HG03064 (cell line): ENCODE data around the gene MSANTD2.

Source experiments
- ATAC-seq: cut with Tn5 transposase; IDR thresholded peaks from one replicate; pipeline ENCODE4 v1.9.1; 2021; ENCODE audit warnings: low read depth; ENCODE audit not compliant: unreplicated experiment

Gene MSANTD2

GRCh38 chr11:124739479-124740276 lies 60.5 kb downstream of the MSANTD2 start, which contains the start of gene NRGN:
Gene NRGN, plus strand, starts transcription at chr11:124739942. Its CDS starts 143 bp downstream, at chr11:124740085.
- peak; percentile 95 for ATAC-seq

- ATAC-seq, result no peak
Measured at GRCh38 chr11:124738713-124739478, 61.3 kb downstream of the MSANTD2 start.

- no peak for ATAC-seq
Measured at GRCh38 chr11:124737638-124738305, 62.4 kb downstream of the MSANTD2 start.

GRCh38 chr11:124736736-124737135 lies 63.5 kb downstream of the MSANTD2 start:
- ATAC-seq, result no peak

- no peak for ATAC-seq
Measured at GRCh38 chr11:124732230-124732629, 68.0 kb downstream of the MSANTD2 start.

DNA sequence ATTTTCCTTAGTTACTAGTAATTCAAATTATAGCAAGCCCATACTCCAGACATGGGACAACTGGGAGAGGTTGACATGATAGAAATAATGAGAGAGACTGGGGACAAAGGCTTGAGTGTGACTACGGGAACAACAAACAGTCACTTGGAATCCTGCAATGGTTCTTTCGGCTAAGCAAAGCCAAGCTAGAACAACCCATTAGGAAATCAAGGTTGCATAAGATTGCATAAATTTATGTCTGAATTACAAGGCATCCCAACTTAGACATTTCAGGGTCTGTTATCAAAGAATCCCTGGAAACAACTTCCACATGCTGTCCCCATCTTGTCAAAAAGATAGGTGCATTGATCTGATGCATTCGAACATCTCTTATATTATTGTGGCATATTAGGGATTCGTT lies 70.6 kb downstream of the MSANTD2 start:
- no peak for ATAC-seq

DNA sequence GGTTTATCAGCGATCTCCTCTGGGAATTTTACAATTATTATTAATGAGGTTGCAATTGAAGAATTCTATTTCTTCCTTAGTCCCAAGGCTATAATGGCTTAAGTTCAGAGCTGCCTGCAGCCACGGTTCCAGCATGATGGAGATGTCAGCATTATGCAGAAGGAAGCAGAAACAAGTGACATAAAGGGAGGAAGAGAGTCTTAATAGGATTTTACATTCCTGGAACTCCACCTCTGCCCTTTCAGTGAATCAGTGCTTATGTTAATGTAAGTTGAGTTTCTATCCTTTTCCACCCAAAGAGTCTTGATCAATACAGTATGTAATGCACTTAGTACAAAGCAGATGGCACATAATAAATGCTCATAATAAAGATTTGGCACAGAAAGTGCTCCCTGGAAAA lies 72.1 kb downstream of the MSANTD2 start:
- ATAC-seq, result no peak

- no peak for ATAC-seq
Measured at GRCh38 chr11:124727474-124727873, 72.7 kb downstream of the MSANTD2 start.

- ATAC-seq, result no peak
Measured at GRCh38 chr11:124725719-124726105, 74.5 kb downstream of the MSANTD2 start.

- peak; percentile 95 for ATAC-seq
Measured at GRCh38 chr11:124724979-124725718, 75.1 kb downstream of the MSANTD2 start.

DNA sequence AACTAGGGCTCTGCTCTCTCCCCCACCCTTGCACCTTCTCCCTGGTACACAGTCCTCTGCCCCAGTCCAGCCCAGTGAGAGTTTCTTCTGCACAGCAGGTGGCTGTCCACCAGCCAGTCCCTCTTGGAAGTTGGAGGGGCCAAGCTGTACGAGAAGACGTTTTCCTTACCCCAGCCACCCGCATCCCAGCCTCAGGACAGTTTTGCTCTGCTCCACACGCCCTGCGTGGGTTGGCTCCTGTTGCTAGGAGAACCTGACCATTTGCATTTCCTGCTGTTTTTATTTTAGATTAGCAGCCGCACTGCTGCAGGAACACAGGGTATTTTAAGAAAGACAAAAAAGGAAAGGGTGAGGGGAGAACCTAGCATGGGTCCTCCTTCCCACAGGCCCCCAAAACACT lies 78.0 kb downstream of the MSANTD2 start:
- no peak for ATAC-seq

DNA sequence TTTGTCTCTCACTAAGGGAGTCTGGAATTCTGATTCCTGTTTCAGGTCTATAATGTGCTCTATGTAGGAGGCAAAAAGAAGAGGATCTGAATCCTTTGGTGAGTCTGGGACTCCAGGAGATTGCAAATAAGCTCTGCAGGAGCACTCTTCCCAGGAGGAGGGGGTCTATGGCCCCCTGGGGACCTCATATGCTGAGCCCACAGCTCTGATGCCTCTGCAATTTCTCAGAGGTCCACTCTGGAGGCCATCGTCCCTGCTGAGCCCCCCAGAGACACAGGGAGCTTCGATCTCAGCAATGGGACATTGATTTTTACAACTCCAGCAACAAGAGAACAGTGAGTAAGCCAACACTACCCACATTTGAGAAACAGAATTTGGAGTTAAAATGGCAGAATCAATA lies 80.7 kb downstream of the MSANTD2 start:
- no peak for ATAC-seq

DNA sequence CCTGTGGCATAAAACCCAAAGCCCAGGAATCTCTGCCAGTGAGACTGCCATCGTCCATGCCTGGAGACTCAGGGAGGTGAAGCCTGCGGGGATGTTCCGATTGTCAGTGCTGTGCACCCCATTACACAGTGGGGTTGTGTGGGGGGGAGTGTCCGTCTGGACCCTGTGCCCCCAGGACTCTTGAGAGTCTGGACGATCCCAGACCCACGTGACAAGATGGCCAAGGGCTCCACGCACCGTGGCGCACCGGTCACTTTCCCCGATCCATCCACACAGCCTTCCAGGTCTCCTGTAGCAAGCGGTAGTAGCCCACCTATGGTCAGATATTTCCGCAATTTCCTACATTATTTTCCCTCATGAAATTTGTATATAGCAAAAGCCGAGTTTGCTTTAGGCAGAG lies 81.4 kb downstream of the MSANTD2 start:
- no peak for ATAC-seq

DNA sequence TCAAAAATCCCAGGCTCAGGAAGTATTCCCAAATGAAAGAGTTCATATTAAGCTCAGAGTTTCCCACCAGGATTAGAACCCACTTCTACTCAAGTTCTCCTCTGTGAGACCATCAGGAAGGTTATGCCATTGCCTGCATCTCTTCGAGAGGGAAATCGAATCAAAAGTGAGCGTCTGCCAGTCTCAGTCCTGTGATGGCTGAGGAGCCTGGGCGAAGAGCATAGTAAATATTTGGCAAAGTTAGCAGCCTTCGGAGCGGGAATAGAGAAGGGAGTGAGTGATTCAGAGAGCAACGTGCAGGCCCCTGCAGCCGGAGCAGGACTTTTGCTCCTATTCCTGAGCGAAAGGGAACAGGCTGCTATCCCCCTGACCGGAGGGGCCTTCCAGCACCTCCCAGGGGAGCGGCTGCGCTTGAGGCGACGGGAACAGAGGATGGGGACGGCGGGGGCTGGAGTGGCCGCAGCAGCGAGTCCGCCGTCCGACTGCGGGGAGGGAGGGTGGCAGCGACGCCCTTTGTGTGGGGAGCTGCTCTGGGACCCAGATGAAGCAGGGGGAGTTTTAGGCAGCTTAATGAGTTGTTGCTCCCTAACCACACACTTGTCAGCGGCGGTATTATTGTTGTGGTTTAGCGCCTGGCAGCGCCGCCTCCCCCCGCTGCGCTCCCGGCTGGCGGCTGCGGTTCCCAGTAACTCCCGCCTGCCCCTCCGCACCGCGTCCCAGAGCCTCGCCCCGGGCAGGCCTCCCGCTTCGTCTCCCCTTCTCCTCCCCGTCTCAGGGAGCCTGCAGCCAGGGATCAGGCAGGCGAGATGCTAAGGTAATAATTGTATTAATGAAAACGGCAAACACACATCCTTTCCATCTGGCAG lies 82.2 kb downstream of the MSANTD2 start:
- no peak for ATAC-seq

DNA sequence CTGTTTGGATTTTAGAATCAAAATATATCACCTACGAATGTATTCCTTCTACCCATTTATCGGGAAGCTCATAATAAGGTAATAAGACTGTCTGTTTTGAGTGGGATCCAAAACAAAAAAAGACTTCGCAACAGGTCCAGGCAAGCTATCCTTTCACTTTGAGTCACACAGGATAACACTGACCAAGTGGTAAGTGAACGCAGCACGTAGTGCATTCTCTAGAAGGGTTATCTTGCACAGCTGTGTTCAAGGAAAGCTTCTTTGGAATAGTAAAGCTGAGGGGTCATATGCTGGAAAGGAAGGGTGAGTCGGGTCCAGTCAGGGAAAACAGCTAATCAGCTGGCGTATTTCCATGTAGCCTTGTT lies 82.8 kb downstream of the MSANTD2 start:
- ATAC-seq, result peak; percentile 72

DNA sequence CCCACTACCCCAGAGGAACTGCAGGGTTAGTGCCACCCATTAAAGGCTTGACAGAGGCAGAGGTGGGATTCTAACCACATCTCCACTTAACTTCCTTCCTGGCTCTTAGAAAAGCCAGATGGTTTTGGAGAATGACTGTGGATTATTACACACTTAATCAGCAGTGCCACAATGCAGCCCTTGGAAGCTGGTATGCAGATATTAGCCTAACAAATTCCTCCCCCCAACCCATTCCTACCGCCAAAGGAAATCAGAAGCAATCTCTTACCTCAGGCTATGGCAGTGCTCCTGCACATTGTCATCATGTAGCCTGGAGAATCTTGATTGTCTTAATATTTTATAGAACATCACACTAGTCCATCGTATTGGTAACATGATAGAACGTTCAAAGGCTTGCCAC lies 83.6 kb downstream of the MSANTD2 start:
- no peak for ATAC-seq
